SK-N-SH (cell line): ENCODE data around the gene BAZ1A. TPM values are rescaled to one million over a fixed set of nuclear protein-coding genes. Genes with fewer than 3 reads are reported as not detected.

Experiments
- CTCF ChIA-PET: fragments of 300-600, 350-600 bp; formaldehyde crosslinking; extraction: SDS; loops from one replicate; lab custom pipeline; 2021; lab: Yijun Ruan, JAX
- POLR2A ChIA-PET: fragments of 350-600 bp; sonication (Branson Sonifier 250); formaldehyde crosslinking; extraction: SDS; loops from one replicate; lab custom pipeline; 2020; ENCODE audit warnings: antibody characterized with exemption, inconsistent platforms; lab: Yijun Ruan, JAX
- DNase-seq: peaks from one replicate; pipeline ENCODE4 v3.0.0; 2012
- H2AFZ ChIP-seq: fragments of 200-600 bp; sonication (generic); 2 replicates; pipeline ENCODE4 v1.8.1; 2016; ENCODE audit warnings: antibody characterized with exemption, mild to moderate bottlenecking, low read depth
- H3F3A ChIP-seq: fragments of 200-600 bp; sonication (generic); replicated peaks from 2 replicates; pipeline ENCODE3; 2016; ENCODE audit warnings: antibody characterized with exemption, mild to moderate bottlenecking; ENCODE audit not compliant: insufficient read depth
- H3K27ac ChIP-seq, 2 experiments: fragments of 200-500 bp in 1 of 2; fragments of 200-600 bp in 1 of 2; sonication (Bioruptor generic) in 1 of 2; sonication (generic), shearing (Covaris generic) in 1 of 2; 2 replicates each; pipeline versions ENCODE4 v1.5.1 to v1.6.1; 2014 to 2016; ENCODE audit warnings: low read depth in 2 of 2, inconsistent platforms in 1 of 2, low read length in 1 of 2, mild to moderate bottlenecking in 1 of 2, mixed read lengths in 1 of 2
- H3K27me3 ChIP-seq: fragments of 200-600 bp; sonication (generic), shearing (Covaris generic); 2 replicates; pipeline ENCODE4 v1.6.1; 2016; ENCODE audit warnings: mixed run types; ENCODE audit not compliant: insufficient read depth
- H3K36me3 ChIP-seq, 2 experiments: fragments of 200-500 bp in 1 of 2; fragments of 200-600 bp in 1 of 2; sonication (Bioruptor generic) in 1 of 2; sonication (generic) in 1 of 2; replicated peaks in 1 of 2; 2 replicates each; pipeline versions ENCODE3 to v1.5.1; 2014 to 2016; ENCODE audit warnings: low read length in 1 of 2, mild to moderate bottlenecking in 1 of 2; ENCODE audit not compliant: insufficient read depth in 2 of 2, control insufficient read depth in 1 of 2
- H3K4me1 ChIP-seq, 2 experiments: fragments of 200-500 bp in 1 of 2; fragments of 200-600 bp in 1 of 2; sonication (Bioruptor generic) in 1 of 2; sonication (generic), shearing (Covaris generic) in 1 of 2; 2 replicates each; pipeline versions ENCODE4 v1.5.1 to v1.6.1; 2014 to 2016; ENCODE audit warnings: low read depth in 1 of 2, low read length in 1 of 2, mixed run types in 1 of 2; ENCODE audit not compliant: insufficient read depth in 2 of 2, control insufficient read depth in 1 of 2
- H3K4me2 ChIP-seq: fragments of 200-600 bp; sonication (generic), shearing (Covaris generic); 2 replicates; pipeline ENCODE4 v1.6.1; 2017; ENCODE audit warnings: mixed run types
- H3K4me3 ChIP-seq, 2 experiments: fragments of 200-500 bp in 1 of 2; fragments of 200-600 bp in 1 of 2; sonication (Bioruptor generic) in 1 of 2; sonication (generic), shearing (Covaris generic) in 1 of 2; 2 replicates each; pipeline versions ENCODE4 v1.5.1 to v1.8.1; 2014 to 2016; ENCODE audit warnings: low read depth in 2 of 2, inconsistent platforms in 1 of 2, low read length in 1 of 2, mild to moderate bottlenecking in 1 of 2, mixed read lengths in 1 of 2, moderate library complexity in 1 of 2
- H3K79me2 ChIP-seq: fragments of 200-600 bp; sonication (generic); 2 replicates; pipeline ENCODE4 v1.8.1; 2017; ENCODE audit warnings: mild to moderate bottlenecking; ENCODE audit not compliant: insufficient read depth
- H3K9ac ChIP-seq: fragments of 200-600 bp; sonication (generic); 2 replicates; pipeline ENCODE4 v1.6.1; 2017; ENCODE audit warnings: mixed run types
- H3K9me2 ChIP-seq: fragments of 200-600 bp; sonication (generic); 2 replicates; pipeline ENCODE4 v1.6.1; 2017; ENCODE audit warnings: mixed run types
- H3K9me3 ChIP-seq: fragments of 200-600 bp; sonication (generic); 2 replicates; pipeline ENCODE4 v1.6.1; 2017; ENCODE audit warnings: mixed run types, mild to moderate bottlenecking, moderate library complexity
- H4K20me1 ChIP-seq: fragments of 200-600 bp; sonication (generic); 2 replicates; pipeline ENCODE4 v1.6.1; 2017; ENCODE audit warnings: mild to moderate bottlenecking, mixed run types; ENCODE audit not compliant: insufficient read depth
- ELF1 ChIP-seq: IDR thresholded peaks from 2 replicates; pipeline ENCODE4 v1.4.0; 2012
- EP300 ChIP-seq, 2 experiments: IDR thresholded peaks; 2 replicates each; pipeline versions ENCODE4 v1.4.0 to v1.6.1; 2012; ENCODE audit warnings: borderline replicate concordance in 1 of 2, low read depth in 1 of 2, low read length in 1 of 2
- EZH2phosphoT487 ChIP-seq: fragments of 200-600 bp; sonication (generic); IDR thresholded peaks from 2 replicates; pipeline ENCODE4 v1.6.1; 2017; ENCODE audit warnings: low read depth, mixed run types, mild to moderate bottlenecking, antibody characterized with exemption, moderate library complexity, borderline replicate concordance
- FOSL2 ChIP-seq: IDR thresholded peaks from 2 replicates; pipeline ENCODE4 v1.4.0; 2012; ENCODE audit warnings: low read depth, mild to moderate bottlenecking, moderate library complexity, borderline replicate concordance
- FOXJ3 ChIP-seq: sonication (generic); formaldehyde crosslinking; IDR thresholded peaks from 2 replicates; pipeline ENCODE4 v1.5.1; 2020; ENCODE audit warnings: mild to moderate bottlenecking, missing genetic modification reagents
- FOXM1 ChIP-seq: IDR thresholded peaks from 2 replicates; pipeline ENCODE4 v1.4.0; 2012; ENCODE audit warnings: low read depth, mild to moderate bottlenecking
- GABPA ChIP-seq: IDR thresholded peaks from 2 replicates; pipeline ENCODE4 v1.4.0; 2012; ENCODE audit warnings: low read depth, mild to moderate bottlenecking
- GATA2 ChIP-seq: sonication (generic); formaldehyde crosslinking; IDR thresholded peaks from 2 replicates; pipeline ENCODE4 v1.5.0; 2020; ENCODE audit warnings: mild to moderate bottlenecking, missing genetic modification reagents
- IRF3 ChIP-seq: fragments of 150-350 bp; IDR thresholded peaks from 2 replicates; pipeline ENCODE4 v1.6.1; 2016; ENCODE audit warnings: mild to moderate bottlenecking, low read depth, low read length
- JUND ChIP-seq: IDR thresholded peaks from 2 replicates; pipeline ENCODE4 v1.4.0; 2012
- MAX ChIP-seq: IDR thresholded peaks from 2 replicates; pipeline ENCODE4 v1.4.0; 2012; ENCODE audit warnings: low read depth
- MXI1 ChIP-seq: IDR thresholded peaks from 2 replicates; pipeline ENCODE4 v1.6.1; 2012; ENCODE audit warnings: mild to moderate bottlenecking, low read depth, low read length, improper control_type of control experiment
- PBX3 ChIP-seq: IDR thresholded peaks from 2 replicates; pipeline ENCODE4; 2012
- RAD21 ChIP-seq: IDR thresholded peaks from 2 replicates; pipeline ENCODE4 v1.6.1; 2012; ENCODE audit warnings: mild to moderate bottlenecking, low read length
- REST ChIP-seq: IDR thresholded peaks from 2 replicates; pipeline ENCODE4 v1.6.1; 2012; ENCODE audit warnings: mild to moderate bottlenecking, low read depth, low read length, moderate library complexity
- RXRA ChIP-seq: IDR thresholded peaks from 2 replicates; pipeline ENCODE4 v1.4.0; 2012; ENCODE audit warnings: low read depth, mild to moderate bottlenecking, borderline replicate concordance
- SIN3A ChIP-seq: IDR thresholded peaks from 2 replicates; pipeline ENCODE4 v1.6.1; 2012; ENCODE audit warnings: low read depth, mild to moderate bottlenecking, low read length, moderate library complexity, borderline replicate concordance
- TAF1 ChIP-seq: IDR thresholded peaks from 2 replicates; pipeline ENCODE4 v1.6.1; 2012; ENCODE audit warnings: low read depth, mild to moderate bottlenecking, low read length, moderate library complexity, borderline replicate concordance
- TCF12 ChIP-seq: IDR thresholded peaks from 2 replicates; pipeline ENCODE4 v1.4.0; 2012
- USF1 ChIP-seq: IDR thresholded peaks from 2 replicates; pipeline ENCODE4 v1.4.0; 2012; ENCODE audit warnings: low read depth, borderline replicate concordance
- USF2 ChIP-seq: fragments of 150-350 bp; IDR thresholded peaks from 2 replicates; pipeline ENCODE4 v1.6.1; 2017; ENCODE audit warnings: antibody characterized with exemption, low read length, low read depth, borderline replicate concordance
- YY1 ChIP-seq: IDR thresholded peaks from 2 replicates; pipeline ENCODE4 v1.4.0; 2012; ENCODE audit warnings: low read depth, mild to moderate bottlenecking
- WGBS: methylation state at CpG from one replicate; pipeline ENCODE4 v1.1.6; 2017; ENCODE audit warnings: low lambda C conversion rate; 5-methylcytosine and 5-hydroxymethylcytosine counted together
- polyA plus RNA-seq, 3 experiments: library from polyadenylated mRNA; depleted of rRNA; stranded (reverse); fragments of >200 nt; gene quantifications; 2 replicates each; pipeline ENCODE4 v1.2.3, GENCODE V29; 2012

The BAZ1A gene
- polyA plus RNA-seq, 1 of the 3 experiments (the other 2 are of a cell fraction) = 17.4 TPM

- H2AFZ ChIP-seq = peak within 1 kb of the TSS; percentile 69
- peak within 1 kb of the TSS; percentile 68 to 83 for H3K4me3 ChIP-seq
- peaks cover 41% of the 10 kb centered on the region for H3F3A ChIP-seq
- ChIA-PET POLR2A (interaction anchor here (0.6 to 1.4 kb wide), 4 partner anchors 9 to 160 kb away, joined by 3 to 5 read pairs (median 4); no protein-coding TSS in a partner anchor), CTCF (interaction anchor here (0.8 to 5.5 kb wide), 4 partner anchors 9 to 68 kb away, joined by 3 to 56 read pairs (median 14); no protein-coding TSS in a partner anchor)
- peak; percentile 97 for DNase-seq
- WGBS = 2% methylated on average over 18 of the region's 76 CpGs
- peaks cover 15% of the 10 kb centered on the region in 2 experiments for H3K36me3 ChIP-seq
- H3K79me2 ChIP-seq = peaks cover 43% of the 10 kb centered on the region
- H3K27ac ChIP-seq = peak within 1 kb of the TSS; percentile 90 to 91
- no peaks in the 10 kb centered on the region for H3K9me2 ChIP-seq
- no peaks in the 10 kb centered on the region for H3K9me3 ChIP-seq
- peak within 1 kb of the TSS; percentile 88 for H3K9ac ChIP-seq
- peak within 1 kb of the TSS; percentile 65 for H3K4me2 ChIP-seq
- no peaks in the 10 kb centered on the region for H3K27me3 ChIP-seq
- peaks cover 27 to 29% of the 10 kb centered on the region in 2 experiments for H3K4me1 ChIP-seq
- H4K20me1 ChIP-seq = 0 out of 2 replicates have a peak, but pooled peaks cover 3% of the 10 kb centered on the region
- no peak for TF ChIP-seq PBX3
- TF ChIP-seq MAX = peak; percentile 71
- peak; percentile 91 for TF ChIP-seq USF1
- peak; percentile 69; the same call in 1 of the 2 replicates for TF ChIP-seq RXRA
- TF ChIP-seq TCF12 = no peak
- 0 out of 4 replicates have a peak, but pooled peaks of 1 of the 2 experiments have one; percentile 35 for TF ChIP-seq EP300 (IDR thresholded peaks at IDR 0.05; ENCODE audit: borderline replicate concordance in 1 of 2, low read depth in 1 of 2, low read length in 1 of 2)
- TF ChIP-seq ELF1 = no peak
- no peak for TF ChIP-seq REST
- no peak for TF ChIP-seq JUND
- no peak for TF ChIP-seq GABPA
- peak; percentile 72 for TF ChIP-seq USF2
- TF ChIP-seq SIN3A = no peak; the same call in 1 of the 2 replicates
- no peak for TF ChIP-seq FOSL2
- TF ChIP-seq FOXM1 = no peak
- no peak for TF ChIP-seq IRF3
- TF ChIP-seq TAF1 = peak; percentile 78
- no peak for TF ChIP-seq EZH2phosphoT487
- no peak for TF ChIP-seq RAD21
- TF ChIP-seq FOXJ3 = no peak
- no peak for TF ChIP-seq GATA2 (CRISPR knock-in tag)
- TF ChIP-seq MXI1 = peak; percentile 18; the same call in 1 of the 2 replicates
- peak; percentile 40; the same call in 1 of the 2 replicates for TF ChIP-seq YY1
Measured at GRCh38 chr14:34714320-34715126, 160.6 kb downstream of the BAZ1A start, which contains the start of gene CFL2. TSS of gene CFL2 (minus strand) at chr14:34714593. CDS start at chr14:34714540, 53 bp downstream.
